Left ventricle myocardium superior (tissue), 1 donor: ENCODE results near the gene KRTAP10-2. TPM values are rescaled to one million over a fixed set of nuclear protein-coding genes. Genes with fewer than 3 reads are reported as not detected.
"Not testable (repeated sequence)": the region's sequence is repeated elsewhere in the genome, so short reads cannot be mapped to it uniquely, and the experiment has no call there.

Experiments used
- ATAC-seq: fragments of 200-7000 bp; cut with Tn5 transposase; one replicate; pipeline ENCODE4 v1.9.1; 2020; ENCODE audit warnings: mild to moderate bottlenecking, moderate library complexity
- DNase-seq: peaks from one replicate; pipeline ENCODE4 v3.0.0-alpha.2; 2020
- intact Hi-C: fragments of 100-400 bp; cut with micrococcal nuclease; formaldehyde crosslinking; loops from one replicate; pipeline ENCODE4 v1.11.0; 2022
- total RNA-seq: library from RNA; stranded (reverse); fragmentation: NEBNext Ultra II Directional; extraction: Animal tissue kit (Norgen Biotek cat#: 25700); gene quantifications from one replicate; pipeline ENCODE4 v1.2.1, GENCODE V29; 2021
- donor health status: DM: no; HTN: yes; CAD: no; lungs with severe emphysema.

The KRTAP10-2 gene
- total RNA-seq, 1 donor from 2014 or later = not detected

DNA sequence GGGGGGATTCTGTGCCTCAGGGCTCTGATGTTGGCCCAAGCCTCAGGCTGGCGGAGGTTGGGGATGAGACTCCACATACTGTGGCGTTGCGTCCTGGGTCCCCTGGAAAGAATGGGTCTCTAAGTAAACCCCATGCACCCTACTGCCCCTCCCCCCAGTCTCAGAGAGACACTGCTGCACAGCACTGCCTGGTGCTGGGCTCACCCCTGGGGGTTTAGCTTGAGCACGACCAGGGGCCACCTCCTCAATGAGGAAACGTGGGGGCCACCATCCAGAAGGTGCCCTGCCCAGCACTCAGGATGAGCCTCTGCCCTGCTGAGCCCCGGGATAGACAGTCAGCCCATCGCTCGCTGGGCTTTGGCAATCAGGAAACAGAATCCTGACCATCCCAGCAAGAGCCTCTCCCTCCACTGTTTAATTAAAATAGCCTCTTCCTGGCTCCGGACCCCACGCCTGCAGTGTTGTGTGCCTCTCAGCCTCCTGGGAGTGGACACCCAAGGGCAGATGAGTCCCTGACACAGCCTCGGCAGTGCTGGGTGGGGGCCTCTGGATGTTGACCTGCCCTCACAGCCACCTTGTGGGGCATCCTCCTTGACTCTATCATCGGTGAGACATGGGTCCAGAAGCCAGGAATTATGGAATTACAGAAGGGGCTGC, 18.7 kb upstream of the KRTAP10-2 start:
- no peak for ATAC-seq
- intact Hi-C loops = no loop called here
- DNase-seq = no peak

DNA sequence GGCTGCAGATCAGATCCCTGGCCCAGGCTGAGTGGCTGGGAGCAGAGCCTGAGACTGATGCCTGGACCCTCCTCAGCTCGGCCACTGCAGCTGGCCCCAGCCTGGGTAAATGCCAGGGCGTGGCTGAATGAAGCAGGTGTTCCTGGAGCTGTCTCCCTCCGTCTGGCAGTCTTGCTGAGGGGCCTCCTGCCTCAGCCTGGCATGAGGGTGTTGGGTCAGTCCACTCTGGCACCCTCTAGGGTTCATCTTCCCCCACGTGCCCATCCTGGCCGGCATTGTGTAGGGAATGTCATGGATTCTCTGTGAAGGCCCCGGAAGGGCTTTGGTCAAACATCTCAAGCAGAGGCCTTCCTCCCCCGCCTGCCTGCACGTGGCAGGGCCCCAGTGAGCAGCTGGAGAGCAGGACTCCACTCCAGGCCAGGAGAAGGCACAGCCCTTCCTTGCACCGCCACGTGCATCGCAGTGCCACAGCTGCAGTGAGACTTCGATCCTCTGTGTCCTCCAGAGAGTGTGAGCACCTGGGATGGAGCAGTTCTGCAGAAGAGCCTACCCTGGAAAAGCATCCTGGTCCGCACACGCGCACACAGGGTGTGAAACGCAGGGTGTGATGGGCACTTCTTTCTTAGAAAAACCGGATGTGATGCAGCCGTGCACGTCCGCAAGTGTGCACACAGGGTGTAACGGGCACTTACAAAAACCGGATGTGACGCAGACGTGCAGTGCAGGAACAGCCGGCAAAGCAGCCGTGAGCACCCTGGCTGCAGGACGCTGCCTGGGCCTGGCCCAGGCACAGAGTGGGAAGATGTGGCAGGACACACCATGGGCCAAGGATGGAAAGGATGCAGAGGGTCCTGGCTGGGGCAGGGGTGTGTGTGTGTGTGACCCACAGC, 17.6 kb upstream of the KRTAP10-2 start:
- no peak for ATAC-seq
- DNase-seq = no peak
- intact Hi-C loops = no loop called here

DNA sequence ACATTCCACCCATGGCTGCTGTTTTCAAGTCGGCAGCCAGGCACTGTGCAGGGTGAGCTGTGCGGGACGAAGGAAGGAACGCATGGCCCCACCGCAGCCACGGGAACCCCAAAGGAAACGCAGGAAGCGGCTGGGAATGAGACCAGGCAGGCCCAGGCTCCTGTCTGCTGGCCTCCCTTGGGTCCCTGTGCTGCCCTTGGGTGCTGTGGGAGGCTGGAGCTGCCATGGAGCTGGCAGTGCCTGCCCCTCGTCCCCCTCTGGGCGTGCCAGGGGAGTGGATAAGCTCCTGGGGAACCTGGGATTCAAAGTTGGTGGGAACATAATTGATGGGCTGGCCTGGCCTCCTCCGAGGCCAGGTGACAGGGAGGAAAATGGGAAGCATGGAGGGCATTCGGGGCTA, 17.0 kb upstream of the KRTAP10-2 start:
- intact Hi-C loops = no loop called here
- no peak for ATAC-seq
- no peak for DNase-seq

DNA sequence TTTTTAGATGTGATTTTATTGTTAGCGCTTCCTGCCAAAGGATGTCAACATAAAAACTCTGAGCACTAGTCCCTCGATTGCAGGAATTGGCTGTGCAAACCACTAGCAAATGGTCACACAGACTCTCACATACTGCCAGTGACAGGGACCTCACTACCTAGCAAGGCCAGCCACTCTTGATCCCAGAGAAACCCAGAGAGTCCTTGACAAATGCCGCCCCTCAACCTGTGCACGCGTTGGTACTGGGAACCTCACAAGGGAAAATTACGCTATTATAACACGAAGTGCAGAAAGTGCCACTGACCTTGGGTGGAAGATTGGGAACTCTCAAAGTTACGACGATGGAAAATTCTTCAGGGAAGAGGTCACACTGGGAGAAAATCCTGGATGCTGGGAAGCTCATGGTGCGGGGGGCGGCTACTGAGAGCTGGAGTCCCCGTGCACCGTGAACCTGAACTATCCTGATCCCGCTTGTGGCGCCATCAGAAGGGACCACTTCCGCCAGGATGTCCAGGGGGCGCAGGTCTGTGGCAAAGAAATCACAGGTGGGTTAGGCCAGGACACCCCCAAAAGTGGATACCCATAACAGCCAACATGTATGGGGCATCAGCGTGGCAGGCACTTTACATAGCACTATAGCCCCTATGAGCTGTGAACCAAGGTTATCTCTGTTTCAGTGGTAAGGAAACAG, 16.3 kb upstream of the KRTAP10-2 start:
- no peak for DNase-seq
- ATAC-seq = no peak
- intact Hi-C loops = no loop called here

DNA sequence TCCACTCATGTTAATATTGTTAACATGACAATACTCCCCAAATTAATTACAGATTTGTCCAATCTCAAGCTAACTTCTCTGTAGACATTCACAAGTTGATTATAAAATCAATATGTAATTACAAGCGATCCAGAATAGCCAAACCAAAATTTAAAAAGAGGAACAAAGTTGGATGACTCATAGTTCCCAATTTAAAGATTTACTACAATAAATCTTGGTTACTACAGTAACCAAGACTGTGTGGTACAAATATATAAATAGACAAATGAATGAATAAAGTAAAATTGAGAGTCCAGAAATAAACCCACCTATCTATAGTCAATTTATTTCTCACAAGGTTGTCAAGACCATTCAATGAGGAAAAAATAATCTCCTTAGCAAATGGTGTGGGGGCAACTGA, 15.1 kb upstream of the KRTAP10-2 start:
- DNase-seq (no peak), ATAC-seq (no peak)
- intact Hi-C loops = no loop called here

DNA sequence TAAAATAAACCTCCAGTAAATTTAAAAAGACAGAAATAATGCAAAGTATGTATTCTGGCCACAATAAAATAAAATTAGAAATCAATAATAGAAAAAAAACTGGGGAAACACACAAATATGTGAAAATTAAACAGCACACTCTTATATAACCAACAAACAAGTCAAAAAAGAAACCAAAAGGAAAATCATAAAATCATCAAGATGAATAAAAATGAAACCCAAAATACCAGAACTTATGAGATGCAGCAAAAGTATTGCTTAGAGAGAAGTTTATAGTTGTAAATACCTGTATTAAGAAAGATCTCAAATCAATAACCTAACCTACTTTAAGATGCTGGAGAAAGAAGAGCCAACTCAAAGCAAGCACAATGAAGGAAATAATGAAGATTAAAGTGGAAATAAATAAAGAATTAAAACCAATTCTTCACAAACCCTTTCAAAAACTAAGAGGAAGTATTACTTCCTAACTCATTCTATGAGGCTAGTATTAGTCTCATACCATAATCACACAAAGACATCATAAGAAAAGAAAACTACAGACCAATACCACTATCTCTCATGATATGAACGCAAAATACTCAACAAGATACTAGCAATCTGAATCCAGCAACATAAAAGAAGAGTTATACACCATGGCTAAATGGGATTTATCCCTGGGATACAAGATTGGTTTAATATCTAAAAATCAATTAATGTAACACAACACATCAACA, 13.7 kb upstream of the KRTAP10-2 start:
- DNase-seq = no peak
- no peak for ATAC-seq
- intact Hi-C loops = no loop called here

DNA sequence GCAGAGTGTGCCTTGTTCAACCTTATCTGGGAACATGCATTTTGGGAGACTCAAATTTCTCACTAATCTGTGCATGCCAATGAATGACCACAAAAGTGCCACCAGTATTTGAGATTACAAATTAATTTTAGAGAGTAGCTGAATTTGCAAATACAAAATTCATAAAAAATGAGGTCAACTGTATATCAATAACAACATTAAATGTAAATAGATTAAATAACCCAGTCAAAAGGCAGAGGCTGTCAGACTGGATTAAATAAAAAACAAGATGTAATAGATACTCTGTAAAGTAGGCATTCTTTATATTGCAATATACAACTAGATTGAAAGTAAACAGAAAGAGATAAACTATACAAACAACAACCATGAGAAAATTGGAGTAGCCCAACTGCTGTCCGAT, 12.8 kb upstream of the KRTAP10-2 start:
- intact Hi-C loops = no loop called here
- no peak for ATAC-seq
- no peak for DNase-seq

DNA sequence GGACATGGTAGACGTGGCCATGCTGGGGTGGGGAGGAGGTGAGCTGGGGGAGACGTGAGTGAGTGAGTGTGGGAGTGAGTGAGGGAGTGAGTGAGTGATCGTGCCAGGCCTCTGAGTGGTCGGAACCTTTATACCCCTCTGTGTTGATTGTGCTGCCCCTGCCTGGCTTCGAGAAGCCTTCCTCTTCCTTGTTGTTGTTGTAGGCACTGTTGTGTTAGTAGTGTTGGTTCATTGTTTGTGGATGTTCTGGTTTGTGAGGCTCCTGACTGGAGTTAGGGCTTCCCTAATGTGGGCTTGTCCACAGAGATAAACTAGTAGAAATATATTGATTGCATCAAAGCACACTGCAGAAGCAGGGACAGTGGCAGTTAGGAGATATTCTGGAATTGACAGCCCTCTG, 7.4 kb upstream of the KRTAP10-2 start, which contains the start of gene KRTAP10-3:
KRTAP10-3 (minus strand) TSS at position 101 of the 400 bp plus-strand sequence; CDS start at position 21, 80 bp downstream.
- no peak for DNase-seq
- intact Hi-C loops = loop anchor here (10.0 kb wide), 1 partner anchor 64 kb away; no protein-coding TSS in a partner anchor
- no peak for ATAC-seq

DNA sequence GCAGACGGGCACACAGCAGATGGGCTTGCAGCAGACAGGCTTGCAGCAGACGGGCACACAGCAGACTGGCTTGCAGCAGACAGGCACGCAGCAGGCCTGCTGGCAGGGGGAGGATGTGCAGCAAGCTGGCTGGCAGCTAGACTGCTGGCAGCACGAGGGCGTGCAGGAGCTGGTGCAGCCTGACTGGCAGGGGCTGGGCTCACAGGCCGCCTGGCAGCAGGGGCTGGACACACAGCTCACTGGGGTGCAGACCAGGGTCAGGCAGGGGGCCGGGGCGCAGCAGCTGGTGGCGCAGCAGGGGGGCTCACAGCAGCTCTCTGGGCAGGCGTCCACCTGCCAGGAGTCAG, 7.0 kb upstream of the KRTAP10-2 start:
- ATAC-seq, DNase-seq: not testable (repeated sequence)
- intact Hi-C loops = loop anchor here (10.0 kb wide), 1 partner anchor 64 kb away; no protein-coding TSS in a partner anchor

DNA sequence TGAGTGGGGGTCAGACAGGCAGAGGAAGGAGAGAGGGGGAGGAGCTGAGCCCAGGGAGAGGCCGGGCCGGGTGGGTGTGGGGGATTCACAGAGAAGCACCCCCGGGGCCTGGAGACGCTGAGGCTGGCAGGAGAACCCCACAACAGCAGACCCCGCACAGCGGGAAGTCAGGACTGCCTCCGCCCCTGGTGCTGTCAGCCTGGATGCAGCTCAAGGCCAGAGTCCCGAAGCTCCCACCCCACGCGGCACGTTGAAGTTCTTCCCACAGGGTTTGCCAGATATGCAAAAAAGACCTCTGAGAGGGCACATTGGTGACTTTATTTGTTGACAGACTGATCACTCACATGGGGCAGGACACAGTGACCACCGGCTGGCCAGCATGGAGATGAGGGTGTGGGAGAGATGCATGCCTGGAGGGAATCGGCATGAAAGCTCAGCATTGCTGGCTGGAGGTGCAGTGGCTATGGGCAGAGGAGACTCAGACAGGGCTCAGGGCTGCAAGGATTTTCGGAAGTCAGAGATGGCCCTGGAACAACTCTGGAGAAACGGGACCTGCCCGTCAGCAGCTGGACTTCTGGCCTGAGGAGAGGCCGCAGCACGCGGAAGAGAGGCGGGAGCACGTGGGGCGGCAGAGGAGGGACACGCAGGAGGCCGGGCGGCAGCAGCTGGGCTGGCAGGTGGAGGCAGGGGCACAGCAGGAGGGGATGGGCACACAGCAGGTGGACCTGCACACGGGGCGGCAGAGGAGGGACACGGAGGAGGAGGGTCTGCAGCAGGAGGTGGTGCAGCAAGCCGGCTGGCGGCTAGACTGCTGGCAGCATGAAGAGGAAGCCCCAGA, 6.4 kb upstream of the KRTAP10-2 start:
- no peak for ATAC-seq
- intact Hi-C loops = loop anchor here (10.0 kb wide), 1 partner anchor 63 kb away; no protein-coding TSS in a partner anchor
- no peak for DNase-seq

DNA sequence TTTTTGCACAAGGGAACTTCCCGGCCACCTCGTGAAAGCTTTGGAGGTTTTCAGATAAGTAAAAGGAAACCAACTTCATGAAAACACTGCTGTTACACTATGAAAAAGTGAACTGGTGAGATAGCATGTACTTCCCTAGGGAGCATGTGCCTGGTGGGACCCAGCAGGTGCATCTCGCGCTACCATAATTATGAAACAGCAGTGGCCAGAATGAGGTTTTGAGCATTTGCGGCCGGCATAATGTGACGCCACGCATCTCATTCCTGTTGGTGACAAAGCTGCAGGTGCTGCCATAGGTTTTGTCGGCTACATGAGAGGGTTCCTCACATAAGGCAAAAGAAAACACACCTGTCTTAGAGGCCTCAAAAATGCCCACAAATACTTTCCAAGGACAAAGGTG, 5.6 kb upstream of the KRTAP10-2 start:
- intact Hi-C loops = loop anchor here (10.0 kb wide), 1 partner anchor 62 kb away; no protein-coding TSS in a partner anchor
- no peak for ATAC-seq
- DNase-seq = no peak

DNA sequence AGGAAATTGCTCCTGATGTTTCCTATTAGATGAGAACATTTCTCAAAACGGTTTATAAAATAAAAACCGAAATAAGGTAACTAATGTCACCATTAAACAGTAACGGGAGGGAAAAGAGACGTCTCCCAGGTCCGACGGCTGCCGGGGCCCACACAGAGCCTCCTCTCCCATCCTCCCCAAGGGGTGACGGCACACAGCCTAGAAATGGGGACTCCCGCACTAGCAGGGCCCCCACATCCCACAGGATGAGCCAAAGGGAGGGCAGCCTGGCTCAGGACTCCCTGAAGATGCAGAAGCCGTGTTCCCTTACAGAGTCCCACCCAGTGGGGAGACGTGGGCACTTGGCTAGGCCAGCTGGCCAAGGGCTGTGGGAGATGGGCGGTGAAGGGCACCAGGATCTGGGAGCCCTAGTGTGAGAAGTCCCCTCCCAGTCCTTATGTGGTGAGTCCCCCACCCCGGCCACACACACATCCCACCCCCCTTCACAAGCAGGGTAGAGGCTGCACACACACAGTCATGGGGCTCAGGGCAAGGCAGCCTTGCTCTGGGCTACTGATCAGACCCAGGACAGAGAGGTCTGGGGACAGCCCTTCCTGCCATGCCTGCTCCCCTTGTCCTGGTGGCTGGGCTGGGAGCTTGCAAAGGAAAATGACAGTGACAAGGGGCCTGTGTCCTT, 4.0 kb upstream of the KRTAP10-2 start:
- intact Hi-C loops = loop anchor here (10.0 kb wide), 1 partner anchor 61 kb away; no protein-coding TSS in a partner anchor
- DNase-seq = no peak
- no peak for ATAC-seq

DNA sequence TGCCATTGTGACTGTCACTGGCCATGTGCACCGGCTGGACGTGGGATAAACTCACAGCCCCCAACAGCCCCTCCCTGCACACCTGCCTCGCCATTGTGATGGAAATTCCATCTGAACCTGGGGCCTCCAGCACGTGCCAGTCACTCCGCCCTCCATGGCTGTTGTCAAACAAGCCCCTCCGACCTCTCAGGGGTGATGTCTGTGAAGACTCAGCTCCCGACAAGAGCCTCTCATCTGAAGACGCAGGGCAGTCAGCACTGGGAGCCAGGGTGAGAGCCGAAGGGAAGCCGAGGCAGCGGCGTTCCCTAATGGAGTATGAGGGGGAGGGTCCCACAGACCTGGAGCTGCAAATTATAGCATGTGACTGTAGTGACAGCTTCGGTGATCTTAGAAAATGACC, 1.4 kb upstream of the KRTAP10-2 start:
- no peak for DNase-seq
- ATAC-seq = no peak
- intact Hi-C loops = loop anchor here (10.0 kb wide), 1 partner anchor 58 kb away; no protein-coding TSS in a partner anchor

DNA sequence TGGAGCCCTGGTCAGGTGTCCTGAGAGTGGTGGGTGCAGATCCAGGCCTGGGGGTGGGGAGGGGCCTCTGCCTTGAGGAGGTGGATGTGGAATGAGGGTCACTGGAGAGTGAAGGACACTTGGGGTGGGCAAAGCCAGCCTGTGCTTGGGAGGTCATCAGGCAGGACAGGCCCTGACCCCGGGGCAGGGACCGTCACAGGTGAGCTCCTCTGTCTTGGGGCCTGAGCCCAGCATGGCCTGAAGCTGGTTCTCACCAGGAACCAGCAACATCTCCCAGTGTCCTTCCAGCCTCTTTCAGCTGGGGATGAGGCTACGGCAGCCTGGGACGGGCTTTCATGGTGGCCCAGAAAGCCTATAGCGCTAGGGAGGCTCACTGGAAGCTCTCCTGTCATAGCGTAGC, 831 bp upstream of the KRTAP10-2 start:
- DNase-seq = no peak
- intact Hi-C loops = loop anchor here (10.0 kb wide), 1 partner anchor 57 kb away; no protein-coding TSS in a partner anchor
- ATAC-seq = no peak

DNA sequence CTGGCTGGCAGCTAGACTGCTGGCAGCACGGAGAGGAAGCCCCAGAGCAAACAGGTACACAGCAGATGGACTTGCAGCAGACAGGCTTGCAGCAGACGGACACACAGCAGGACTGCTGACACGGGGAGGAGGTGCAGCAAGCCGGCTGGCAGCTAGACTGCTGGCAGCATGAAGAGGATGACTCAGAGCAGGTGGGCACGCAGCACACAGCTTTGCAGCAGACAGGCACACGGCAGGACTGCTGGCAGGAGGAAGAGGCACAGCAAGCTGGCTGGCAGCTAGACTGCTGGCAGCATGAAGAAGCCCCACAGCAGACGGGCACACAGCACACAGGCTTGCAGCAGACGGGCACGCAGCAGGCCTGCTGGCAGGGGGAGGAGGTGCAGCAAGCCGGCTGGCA, 498 bp downstream of the KRTAP10-2 start:
- ATAC-seq (no peak), DNase-seq (no peak)
- intact Hi-C loops = loop anchor here (10.0 kb wide), 1 partner anchor 56 kb away; no protein-coding TSS in a partner anchor

DNA sequence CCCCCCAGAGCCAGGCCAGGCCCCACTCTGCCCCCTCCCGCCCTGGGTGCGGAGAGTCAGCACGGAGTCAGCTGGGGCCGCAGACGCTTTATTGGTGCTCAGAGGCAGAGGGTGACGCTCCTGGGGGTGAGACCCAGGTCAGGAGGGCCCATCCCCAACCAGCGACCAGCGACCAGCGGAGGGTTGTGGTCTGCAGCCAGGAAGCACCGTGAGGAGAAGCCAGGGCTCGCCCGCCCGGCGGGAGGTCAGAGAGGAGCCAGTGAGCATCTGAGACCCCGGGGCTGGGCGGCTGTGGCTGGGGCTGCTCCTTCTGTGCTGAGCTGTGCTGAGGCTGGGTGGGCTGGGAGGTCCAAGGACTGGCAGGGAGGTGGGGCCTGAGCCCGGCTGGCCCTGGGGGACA, 1.0 kb downstream of the KRTAP10-2 start:
- ATAC-seq, DNase-seq: not testable (repeated sequence)
- intact Hi-C loops = loop anchor here (10.0 kb wide), 1 partner anchor 55 kb away; no protein-coding TSS in a partner anchor

DNA sequence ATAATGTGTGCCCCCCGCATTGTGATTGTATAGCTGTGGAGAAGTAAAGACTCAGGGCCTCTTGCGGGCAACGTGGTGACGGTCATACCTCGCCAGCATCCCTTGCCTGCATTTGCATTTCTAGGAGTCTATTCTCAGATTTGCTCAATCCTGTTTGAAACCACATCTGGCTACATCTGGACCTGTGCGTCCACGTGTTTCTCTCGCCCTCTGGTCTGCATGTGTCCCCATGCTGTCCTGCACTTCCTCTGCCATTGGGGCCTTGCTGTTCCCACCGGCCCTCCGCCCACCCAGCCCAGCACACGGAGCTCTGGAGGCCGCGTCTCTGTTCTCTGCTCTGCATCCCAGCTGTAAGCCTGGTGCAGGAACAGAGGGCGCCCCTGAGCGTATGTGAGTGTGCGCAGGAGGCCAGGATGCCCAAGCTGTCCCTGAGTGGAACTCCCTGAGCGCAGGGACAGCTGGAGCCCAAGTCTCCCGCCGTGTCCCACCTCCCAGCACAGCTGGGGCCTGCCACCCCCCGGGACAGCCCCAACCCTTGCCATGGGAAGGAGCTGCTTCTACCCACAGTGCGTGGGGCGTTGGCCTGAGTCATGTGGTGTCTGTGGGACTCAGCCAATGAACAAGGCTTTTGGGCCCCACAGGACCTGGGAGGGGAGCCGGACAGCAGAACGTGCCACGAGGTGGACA, 1.6 kb downstream of the KRTAP10-2 start:
- intact Hi-C loops = loop anchor here (10.0 kb wide), 1 partner anchor 55 kb away; no protein-coding TSS in a partner anchor
- no peak for DNase-seq
- ATAC-seq = no peak
